SW480 (cell line): Measurements from ENCODE around the gene CDH13.

ENCODE experiments used
- DNase-seq: peaks from one replicate; pipeline ENCODE4 v3.0.0-alpha.2; 2016; ENCODE audit warnings: low spot score

CDH13 gene

DNA sequence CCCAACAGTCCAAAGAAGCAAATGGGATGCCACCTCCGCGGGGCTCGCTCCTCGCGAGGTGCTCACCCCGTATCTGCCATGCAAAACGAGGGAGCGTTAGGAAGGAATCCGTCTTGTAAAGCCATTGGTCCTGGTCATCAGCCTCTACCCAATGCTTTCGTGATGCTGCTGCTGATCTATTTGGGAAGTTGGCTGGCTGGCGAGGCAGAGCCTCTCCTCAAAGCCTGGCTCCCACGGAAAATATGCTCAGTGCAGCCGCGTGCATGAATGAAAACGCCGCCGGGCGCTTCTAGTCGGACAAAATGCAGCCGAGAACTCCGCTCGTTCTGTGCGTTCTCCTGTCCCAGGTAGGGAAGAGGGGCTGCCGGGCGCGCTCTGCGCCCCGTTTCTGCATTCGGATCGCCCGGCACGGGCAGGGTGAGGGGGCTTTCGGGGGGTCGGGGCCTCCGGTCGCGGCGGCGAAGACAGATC, at the start of gene CDH13:
TSS of gene CDH13 (plus strand) at position 179 of the 471 bp plus-strand sequence.
- peak; percentile 30 for DNase-seq

DNA sequence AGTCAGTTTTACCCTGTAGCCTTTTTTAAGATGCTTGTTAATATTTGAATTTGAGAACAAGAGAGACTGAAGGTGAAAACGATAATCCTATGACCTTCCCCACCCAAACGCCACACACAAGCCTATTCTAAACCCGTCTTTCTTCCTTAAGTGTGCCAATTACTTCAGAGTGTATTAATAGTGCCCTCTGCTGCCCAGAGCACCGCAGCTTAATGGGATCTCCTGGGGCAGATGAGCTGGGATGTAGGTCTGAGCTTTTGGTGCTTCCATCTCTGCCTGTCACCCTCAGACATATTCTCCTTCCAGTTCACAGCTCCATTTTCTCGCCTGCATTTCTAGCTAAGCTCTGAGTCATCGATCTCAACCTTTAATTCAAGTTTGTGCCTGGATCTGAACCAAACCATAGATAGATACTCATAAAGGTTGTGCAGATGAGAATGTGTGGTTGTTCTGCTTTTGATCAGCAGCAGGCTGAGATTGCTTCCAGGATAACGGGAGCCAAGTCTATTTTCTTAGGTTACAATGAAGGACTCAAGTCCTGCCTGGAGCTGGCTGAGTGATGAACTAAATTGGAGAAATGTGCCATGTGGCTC, 46.4 kb upstream of the CDH13 start:
- peak; percentile 41 for DNase-seq

DNA sequence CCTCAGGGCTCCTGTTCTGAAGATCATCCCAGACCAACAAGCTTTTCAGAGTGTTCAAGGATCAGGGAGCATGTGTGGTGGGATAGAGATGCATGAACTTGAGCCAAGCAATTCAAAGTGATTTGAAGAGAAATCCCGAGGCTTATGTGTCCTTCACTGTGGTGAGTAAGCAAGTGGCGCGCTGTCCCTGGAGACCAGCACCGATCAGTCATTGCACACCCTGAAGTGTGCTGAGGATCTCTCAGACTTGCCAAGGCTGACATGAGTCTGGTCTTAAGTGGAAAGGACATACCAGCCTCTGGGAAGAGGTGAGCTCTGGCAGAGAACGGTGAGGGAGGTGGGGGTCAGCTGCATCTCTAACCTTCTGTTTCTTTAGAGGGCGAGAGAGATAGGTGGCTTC, 43.8 kb upstream of the CDH13 start:
- DNase-seq: no peak

DNA sequence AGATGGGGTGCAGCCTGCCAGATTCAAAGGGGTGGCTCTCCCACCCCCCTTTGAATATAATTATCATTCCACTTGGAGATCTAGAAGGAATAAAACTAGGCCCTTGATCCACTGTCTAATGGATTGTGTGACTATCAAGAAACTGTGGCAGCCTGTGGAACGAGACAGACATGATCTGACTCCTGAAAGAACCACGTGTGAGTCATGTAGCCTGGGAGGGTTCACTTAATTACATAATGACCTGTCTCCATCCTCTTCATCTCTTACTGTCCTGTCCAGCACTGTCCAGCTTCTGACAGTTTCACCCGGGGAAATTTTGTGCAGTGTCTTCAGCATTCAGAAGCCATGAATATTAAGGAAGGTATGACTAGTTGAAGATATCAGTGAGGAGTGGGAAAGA, 43.3 kb upstream of the CDH13 start:
- no peak for DNase-seq

DNA sequence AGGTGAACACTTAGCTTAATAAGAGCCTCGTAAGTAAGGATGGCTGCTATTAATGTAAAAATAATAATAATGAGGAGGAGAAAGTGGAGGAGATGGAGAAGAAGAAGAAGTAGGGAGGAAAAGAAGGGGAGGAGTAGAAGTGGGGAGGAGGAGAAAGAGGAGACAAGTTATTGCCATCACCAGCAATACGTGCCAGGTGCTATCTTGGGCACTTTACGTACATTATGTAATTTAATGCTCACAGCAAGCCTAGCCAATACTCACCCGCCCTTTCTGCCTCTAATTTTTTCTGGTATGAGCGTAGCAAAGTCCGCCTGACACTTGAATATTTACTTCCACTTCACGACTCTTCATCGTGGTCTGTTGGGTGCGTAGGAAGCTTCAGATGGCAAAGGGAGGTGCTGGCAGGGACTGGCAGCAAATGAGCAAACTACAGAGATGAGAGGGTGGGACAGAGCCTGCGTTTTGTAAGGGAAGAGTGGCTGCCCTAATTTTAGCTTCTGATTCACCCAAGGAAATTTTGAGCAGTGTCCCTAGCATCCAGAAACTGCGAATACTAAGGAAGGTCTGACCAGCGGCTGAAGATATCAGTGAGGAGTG, 42.1 kb upstream of the CDH13 start:
- DNase-seq: no peak

DNA sequence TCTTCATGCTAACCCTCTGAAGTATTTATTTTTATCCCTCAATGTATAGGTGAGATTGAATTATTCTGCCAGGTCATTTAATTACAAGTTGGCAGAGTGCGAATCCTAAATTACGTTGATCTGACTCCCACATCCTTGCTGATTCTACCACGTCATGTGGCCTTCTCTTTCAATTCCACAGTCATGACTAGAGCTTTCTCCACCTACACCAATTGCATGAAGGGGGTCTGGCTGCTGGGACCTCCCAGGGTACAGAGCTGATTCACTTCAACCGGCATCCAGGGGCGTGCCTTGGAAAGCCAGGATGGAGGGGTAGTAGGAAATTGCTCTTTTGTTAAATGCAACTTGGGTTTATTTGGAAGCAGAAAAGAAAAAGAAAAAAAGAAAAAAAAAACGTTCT, 41.1 kb upstream of the CDH13 start:
- no peak for DNase-seq

DNA sequence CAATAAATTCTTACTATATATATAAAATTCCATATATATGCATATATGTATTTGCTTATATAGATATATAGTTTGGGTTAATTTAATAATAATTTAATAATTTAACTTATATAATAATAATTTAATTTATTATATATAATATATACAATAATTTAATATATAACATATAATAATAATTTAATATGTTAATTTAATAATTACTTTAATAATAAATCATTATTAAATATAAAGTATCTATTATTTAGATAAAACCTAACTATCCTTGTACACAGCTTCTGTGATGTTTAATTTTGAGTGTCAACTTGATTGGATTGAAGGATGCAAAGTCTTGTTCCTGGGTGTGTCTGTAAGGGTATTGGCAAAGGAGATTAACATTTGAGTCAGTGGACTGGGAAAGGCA, 40.6 kb upstream of the CDH13 start:
- no peak for DNase-seq

DNA sequence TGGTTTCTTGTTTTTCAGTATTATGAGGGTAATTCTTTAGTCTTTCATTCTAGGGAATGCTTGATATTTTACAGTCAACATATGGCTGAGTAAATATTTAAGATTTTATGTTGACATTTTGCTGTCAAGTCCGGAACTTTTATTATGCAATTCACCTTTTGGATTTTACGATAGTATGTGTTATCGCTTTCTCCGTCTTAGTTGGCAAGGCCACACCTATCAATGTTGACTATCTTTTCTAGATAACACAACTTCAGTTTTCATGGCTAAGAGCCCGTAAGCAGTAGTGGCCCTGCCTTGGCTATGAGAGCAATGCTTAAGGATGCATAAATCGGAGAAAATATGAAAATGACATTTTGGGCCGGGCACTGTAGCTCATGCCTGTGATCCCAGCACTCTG, 39.5 kb upstream of the CDH13 start:
- DNase-seq: no peak

DNA sequence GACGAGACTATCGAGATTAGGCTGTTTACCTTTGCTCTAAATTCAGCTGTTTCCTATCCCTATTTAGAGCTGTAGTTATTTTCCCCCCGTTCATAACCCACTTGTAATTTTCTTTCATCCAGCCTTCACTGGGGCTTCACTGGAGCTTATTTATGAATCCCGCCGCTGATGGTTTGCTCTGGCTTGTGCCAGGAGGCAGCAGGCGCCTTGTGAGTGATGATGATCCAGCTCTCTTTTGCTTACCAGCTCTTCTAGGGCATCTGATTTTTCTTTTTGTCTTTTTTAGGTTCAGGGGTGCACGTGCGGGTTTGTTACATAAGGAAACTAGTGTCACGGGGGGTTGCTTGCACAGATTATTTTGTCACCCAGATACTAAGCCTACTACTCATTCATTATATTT, 37.4 kb upstream of the CDH13 start:
- DNase-seq: no peak

DNA sequence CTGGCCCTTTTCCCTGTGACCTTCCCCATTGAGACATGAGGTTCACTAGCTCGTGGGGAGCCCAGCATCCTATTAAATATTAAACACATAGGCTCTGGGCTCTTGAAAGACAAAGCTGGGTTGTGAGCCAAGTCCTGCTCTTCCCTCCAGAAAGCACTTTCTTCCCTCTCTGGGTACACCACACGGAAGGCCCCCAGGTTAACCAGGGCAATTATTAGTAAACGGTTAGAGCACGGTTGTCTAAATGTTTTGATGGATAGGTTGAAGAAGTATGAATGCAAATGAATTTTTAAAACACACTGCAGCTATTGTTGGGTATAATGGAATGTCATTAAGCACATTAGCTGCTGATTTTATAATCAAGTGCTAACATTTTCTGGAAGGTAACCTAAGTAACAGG, 32.7 kb upstream of the CDH13 start:
- DNase-seq: no peak

DNA sequence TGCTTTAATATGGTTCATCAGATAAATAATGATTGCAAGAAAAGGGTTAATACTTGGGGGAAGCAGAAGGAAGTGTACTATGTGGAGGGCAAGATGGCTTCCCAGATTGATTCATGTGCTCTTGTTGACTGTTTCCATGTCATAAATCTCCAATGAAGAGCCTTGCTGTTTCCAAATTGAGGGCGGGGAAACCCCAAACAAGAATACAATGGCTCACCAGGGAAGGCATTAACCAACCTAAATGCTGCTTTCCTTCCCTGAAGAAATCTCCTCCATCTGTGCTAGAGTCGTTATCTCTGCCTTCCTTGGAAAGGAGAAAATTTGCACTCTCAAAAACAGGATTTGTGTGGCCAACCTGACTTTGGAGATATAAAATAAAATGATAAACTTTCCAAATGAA, 28.0 kb upstream of the CDH13 start:
- DNase-seq: no peak

DNA sequence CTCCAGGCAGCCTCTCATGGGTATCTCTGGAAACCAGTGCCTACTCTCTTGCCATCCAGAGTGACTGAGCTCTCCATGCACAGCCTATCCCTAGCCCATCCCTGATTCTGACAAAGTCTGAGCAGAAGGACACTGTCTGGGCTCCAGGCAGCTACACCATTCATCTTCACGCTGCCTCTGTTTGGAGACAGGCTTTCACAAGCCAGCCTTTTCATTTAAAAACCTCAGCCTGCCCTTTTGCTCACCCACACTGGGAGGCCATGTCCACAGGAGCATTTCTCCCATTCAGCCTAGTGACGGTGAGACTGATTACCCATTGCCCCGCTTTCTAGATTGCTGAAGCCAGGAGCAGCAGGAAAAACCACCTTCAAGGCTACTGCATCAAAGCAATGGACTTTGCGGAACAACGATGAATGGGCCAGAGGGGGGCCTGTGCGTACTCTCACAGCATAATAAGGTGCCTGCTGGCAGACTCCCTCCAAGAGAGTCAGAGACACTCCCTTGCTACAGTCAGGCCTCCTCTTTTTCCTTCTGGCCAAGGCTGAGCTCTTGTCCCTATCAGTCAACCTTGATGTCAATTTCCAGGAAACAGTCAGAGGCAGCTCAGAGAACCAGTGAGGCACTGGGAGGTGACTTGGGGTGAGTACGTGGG, 24.7 kb upstream of the CDH13 start:
- no peak for DNase-seq

DNA sequence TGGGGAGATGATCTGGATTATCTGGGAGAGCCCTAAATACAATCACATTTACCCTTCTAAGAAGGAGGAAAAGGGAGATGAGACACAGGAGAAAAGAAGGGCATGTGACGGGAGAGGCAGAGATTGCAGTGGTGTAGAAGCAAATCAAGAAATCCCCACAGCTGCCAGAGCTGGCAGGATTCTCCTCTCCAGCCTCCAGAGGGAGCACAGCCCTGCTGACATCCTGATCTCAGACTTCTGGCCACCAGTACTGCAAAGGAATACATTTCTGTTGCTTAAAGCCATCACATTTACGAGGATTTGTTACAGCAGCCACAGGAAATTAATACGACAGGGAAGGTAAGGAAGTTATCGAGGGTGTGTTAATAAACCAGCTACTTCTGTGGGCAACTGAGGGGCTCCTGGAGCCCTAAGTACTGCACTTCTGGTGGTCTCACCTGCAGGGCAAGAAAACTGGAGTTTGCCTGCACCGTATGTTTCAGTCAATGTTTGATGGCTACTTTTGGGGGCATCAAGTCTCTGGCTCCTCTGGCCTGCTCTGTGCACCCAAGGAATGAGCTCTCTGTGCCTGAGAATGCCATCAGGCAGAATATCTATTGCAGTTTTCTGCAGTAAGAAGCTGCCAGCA, 22.9 kb upstream of the CDH13 start:
- peak; percentile 50 for DNase-seq

DNA sequence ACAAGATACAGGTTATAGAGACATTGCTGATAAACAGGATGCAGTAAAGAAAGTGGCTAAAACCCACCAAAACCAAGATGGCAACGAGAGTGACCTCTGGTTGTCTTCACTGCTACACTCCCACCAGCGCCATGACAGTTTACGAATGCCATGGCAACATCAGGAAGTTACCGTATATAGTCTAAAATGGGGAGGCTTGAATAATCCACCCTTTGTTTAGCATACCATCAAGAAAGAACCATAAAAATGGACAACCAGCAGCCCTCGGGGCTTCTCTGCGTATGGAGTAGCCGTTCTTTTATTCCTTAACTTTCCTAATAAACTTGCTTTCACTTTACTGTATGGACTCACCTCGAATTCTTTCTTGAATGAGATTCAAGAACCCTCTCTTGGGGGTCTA, 21.7 kb upstream of the CDH13 start:
- DNase-seq: no peak

DNA sequence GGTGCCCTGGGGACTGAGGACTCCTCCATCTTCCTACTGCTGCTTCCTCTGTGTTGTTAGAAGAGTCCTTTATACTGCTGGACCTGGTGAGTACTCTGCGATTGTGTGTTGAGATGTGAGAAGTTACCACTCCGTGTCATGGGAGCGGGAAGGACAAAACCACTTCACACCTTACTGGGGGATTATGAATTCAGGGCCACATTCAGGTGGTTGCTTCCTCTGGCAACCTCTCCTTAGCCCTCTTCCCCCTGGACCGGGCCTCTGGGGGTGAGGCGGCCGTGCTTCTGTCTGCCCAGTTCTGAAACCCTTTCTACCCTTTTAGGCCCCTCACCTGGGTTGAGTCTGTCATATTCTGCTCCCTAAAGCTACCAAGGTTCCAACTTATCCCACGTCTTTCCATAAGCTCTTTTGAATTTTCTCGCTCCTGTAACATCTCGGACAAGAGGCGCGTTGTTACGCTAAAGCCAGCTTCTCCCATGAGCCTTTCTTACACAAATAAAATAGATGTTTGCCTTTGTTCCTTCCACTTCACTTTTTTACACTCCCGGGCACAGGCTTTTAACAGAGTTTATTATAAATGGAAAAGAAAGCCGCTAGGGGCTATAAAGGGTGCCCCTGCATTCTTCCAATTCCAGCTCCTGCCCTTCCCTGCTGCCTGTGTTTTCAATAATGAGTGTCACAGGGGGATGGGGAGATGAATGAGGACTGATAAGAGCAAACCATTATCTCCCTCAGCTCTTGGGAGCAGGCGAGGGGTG, 20.7 kb upstream of the CDH13 start:
- no peak for DNase-seq

DNA sequence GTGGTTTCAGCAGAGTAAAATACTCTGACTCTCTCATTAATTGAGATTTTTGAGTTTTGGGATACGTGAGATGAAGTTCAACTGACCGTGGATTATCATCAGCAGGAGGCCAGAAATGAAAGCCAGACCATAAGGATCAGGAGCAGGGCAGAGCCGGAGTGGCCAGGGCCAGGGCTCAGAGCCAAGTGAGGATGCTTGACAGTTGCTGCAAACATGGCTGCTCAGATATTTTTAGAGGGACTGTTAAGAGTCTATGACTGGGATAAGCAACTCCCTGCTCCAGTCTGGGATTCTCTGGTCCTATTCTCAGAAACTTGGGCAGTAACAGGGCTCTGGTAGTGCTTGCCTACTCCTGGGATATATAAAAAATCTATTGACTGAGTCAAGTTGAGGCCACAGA, 17.6 kb upstream of the CDH13 start:
- DNase-seq: no peak

DNA sequence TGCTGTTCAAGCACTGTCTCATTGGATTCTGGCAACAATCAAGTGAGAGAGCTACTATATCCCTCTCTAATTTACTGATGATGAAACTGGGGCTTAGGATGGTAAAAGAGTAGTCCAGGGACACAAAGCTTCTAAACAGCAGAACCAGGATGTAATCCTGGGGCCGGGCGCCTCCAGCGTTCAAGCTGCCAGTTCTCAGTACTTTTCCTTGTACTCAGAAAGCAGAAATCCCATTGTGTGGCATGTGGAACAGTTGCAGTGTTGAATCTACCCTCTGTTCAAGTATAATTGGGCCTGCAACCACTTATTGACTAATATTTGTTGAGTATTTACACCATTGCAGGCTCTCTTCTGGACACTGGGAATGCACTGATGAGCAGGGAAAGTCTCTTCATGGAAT, 14.5 kb upstream of the CDH13 start:
- DNase-seq: no peak

DNA sequence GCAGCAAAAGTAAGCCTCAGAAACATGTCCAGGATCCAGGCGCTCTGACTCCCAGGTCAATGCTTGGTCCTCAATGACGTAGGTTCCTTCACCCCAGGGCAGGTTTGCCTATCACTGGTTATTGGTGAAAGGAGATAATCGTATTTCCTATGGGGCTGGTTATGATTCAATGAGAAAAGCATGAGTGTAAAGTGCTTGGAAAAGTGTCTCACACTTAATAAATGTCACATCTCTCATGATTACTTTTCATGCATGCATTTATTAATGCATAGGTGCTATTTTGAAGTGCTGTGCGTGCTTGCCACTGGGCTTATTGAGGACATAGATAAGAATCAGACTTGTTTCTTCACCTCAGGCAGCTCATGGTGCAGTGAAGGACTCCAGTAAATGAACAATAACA, 10.4 kb upstream of the CDH13 start:
- DNase-seq: no peak

DNA sequence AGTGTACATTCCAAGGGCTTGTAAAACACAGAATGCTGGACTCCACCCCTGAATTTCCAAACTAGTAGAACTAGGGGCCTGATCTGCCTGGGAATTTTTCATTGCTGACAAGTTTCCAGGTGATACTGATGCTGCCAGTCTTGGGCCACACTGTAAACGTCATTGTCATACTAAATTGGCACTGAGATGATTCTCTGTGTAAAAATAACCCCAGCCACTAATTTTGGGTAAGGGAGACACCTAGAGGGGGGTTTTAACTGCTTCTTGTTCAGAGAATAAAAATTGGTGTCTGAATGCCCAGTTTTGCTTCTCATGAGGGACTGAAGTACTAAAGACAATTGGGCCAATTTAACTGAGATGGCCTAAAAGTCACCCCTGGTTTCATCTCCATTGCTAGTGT, 5.0 kb upstream of the CDH13 start:
- DNase-seq: no peak

DNA sequence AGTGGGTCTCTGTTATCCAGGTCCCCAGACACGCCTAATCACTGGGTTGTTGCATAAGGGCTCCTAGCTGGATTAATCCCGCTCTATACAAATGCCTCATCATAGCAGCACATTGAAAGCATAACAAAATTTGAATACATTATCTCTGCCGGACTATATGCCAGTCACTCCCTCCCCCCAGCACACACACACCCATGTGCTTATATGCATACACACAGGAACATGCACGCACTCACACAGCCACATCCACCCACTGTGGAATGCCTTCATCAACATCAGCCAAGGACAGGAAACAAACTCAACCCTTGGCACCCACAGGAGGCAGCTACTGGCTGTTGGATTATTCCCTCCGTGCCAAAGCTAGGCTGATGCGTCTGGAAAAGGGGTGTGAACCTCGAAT, 3.5 kb upstream of the CDH13 start:
- no peak for DNase-seq

DNA sequence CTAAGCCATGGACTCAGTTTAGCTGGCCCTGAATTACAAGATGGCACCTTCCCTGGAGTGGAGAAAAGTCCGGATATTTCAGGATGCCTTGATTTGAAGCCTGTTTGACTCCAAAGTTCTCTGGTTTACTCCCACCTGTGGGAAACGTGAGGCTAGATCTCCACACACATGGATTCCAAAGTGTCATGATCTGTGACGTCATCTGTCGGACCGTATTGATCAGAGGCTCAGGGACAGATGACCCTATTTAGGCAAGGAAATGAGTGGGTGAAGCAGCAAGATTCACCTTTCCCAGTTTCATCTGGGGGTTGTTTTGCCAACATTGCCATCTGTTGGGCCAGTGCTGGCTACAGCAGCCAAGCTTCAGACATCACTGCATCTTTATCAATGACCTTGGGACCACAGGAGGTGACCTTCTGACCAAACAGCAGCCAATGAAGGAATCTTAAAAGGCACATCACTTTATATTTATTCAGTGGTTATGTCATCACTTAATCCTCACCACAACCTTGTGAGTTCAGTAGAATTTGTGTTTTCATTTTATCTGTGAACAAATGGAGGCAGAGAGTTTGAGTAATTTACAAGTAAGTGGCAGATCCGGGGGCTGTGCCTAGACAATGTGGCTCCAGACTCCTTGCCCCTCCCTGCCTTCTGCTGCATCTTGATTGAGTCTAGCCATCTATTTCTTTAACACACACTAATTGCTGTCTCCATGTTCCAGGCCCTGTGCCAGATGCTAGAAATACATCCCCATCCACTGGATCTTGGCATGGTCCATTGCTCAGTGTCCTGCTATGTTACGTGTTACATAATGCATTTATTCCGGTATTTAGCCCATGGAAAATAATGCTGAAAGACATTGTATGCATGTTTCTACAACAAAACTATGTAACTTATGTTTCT, 1.5 kb upstream of the CDH13 start:
- DNase-seq: no peak

DNA sequence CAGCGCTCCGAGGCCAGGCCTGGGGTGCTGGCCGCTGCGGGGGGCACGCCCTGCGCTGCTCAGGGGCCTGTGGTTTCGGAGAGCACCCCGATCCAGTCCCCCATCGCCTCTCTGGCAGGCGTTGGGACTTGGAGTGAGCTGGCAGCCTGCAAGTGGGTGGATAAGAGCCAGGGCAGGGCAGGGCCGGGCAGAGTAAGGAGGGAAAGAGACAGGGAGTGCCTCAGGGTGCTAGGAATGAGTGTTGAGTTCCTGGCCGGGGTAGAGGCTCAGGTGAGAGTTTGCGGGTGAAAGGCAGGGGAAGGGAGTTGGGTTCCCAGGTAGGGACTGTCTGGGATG, 1.3 kb downstream of the CDH13 start:
- DNase-seq: peak; percentile 42
